Measurements from ENCODE around the gene GSK3A.

- TF ChIP-seq ZNF274 (IDR thresholded peaks at IDR 0.05; ENCODE audit: low read depth, low read length), result no peak
- TF ChIP-seq YY1 (IDR thresholded peaks at IDR 0.05; ENCODE audit: insufficient read depth, insufficient read length), result no peak
These were observed 43.5 kb downstream of the GSK3A start for GRCh38 chr19:42198676-42199439.
